ENCODE measurements around the gene PDGFC.

GRCh38 chr4:156946516-156947424 lies 24.8 kb downstream of the PDGFC start:
- no peak for TF ChIP-seq EZH2 (IDR thresholded peaks at IDR 0.05)
- TF ChIP-seq FOXP2 (optimal IDR thresholded peaks at IDR 0.05; ENCODE audit: control extremely low read depth, extremely low read length, insufficient read depth), result no peak
- TF ChIP-seq POLR2AphosphoS5 (IDR thresholded peaks at IDR 0.05; ENCODE audit: borderline replicate concordance, low read depth, low read length), result no peak
